Parathyroid adenoma (tissue), 2 donors: ENCODE results near the gene SLC16A7.
"Not testable (repeated sequence)": the region's sequence is repeated elsewhere in the genome, so short reads cannot be mapped to it uniquely, and the experiment has no call there.

Experiments
- H2AFZ ChIP-seq: fragments of 300-600 bp; sonication (generic); one replicate; pipeline ENCODE4 v1.7.0; 2017; ENCODE audit warnings: antibody characterized with exemption, mild to moderate bottlenecking
- H3K27ac ChIP-seq: fragments of 300-600 bp; sonication (generic); one replicate; pipeline ENCODE4 v1.7.0; 2017
- H3K27me3 ChIP-seq: fragments of 300-600 bp; sonication (generic); one replicate; pipeline ENCODE4 v1.7.0; 2017; ENCODE audit warnings: low read length; ENCODE audit not compliant: control insufficient read depth, insufficient read depth
- H3K36me3 ChIP-seq: fragments of 300-600 bp; sonication (generic); one replicate; pipeline ENCODE4 v1.7.0; 2017; ENCODE audit warnings: low read length; ENCODE audit not compliant: control insufficient read depth, insufficient read depth
- H3K4me1 ChIP-seq: fragments of 300-600 bp; sonication (generic); one replicate; pipeline ENCODE4 v1.7.0; 2017; ENCODE audit warnings: control low read depth
- H3K4me2 ChIP-seq: fragments of 300-600 bp; sonication (generic); one replicate; pipeline ENCODE4 v1.7.0; 2017; ENCODE audit warnings: low read length
- H3K4me3 ChIP-seq: fragments of 300-600 bp; sonication (generic); one replicate; pipeline ENCODE4 v1.7.0; 2017; ENCODE audit warnings: low read depth, low read length
- H3K79me2 ChIP-seq: fragments of 300-600 bp; sonication (generic); one replicate; pipeline ENCODE4 v1.7.0; 2017; ENCODE audit warnings: control low read depth
- H3K9ac ChIP-seq: fragments of 300-600 bp; sonication (generic); one replicate; pipeline ENCODE4 v1.7.0; 2017; ENCODE audit warnings: mild to moderate bottlenecking
- H3K9me3 ChIP-seq: fragments of 300-600 bp; sonication (generic); one replicate; pipeline ENCODE4 v1.7.0; 2017; ENCODE audit warnings: low read length; ENCODE audit not compliant: control insufficient read depth
- TF ChIP-seq, protein P1 (sequence below): fragments of 300-600 bp; sonication (generic); IDR thresholded peaks from one replicate; pipeline ENCODE4 v1.7.0; 2017; ENCODE audit warnings: antibody characterized with exemption, mild to moderate bottlenecking
- donor health status: primary hyperparathyroidism.

Gene SLC16A7

DNA sequence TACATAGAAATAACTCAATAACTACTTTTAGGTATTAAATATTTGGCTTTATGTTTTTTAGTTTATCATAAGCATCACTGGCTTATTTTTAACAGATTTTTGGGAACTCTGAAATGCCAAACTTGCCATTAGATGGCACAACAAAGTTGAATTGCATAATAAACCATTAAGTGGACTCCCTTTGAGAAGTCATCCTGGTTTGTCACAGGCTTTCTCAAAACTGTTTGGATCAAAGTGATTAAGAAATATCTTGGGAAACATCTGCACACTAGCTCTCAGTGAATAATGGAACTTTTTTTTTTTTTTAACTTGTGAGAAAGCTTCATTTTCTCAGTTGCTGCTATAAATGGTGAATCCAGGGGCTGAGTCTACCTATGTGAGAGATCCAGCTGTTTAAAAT lies 4.3 kb downstream of the SLC16A7 start:
- H3K4me3 ChIP-seq = no peak overlapping the region
- H3K4me2 ChIP-seq = no peak overlapping the region
- H3K79me2 ChIP-seq = no peaks in the 10 kb centered on the region
- no peak overlapping the region for H3K9ac ChIP-seq
- TF ChIP-seq, protein P1, sequence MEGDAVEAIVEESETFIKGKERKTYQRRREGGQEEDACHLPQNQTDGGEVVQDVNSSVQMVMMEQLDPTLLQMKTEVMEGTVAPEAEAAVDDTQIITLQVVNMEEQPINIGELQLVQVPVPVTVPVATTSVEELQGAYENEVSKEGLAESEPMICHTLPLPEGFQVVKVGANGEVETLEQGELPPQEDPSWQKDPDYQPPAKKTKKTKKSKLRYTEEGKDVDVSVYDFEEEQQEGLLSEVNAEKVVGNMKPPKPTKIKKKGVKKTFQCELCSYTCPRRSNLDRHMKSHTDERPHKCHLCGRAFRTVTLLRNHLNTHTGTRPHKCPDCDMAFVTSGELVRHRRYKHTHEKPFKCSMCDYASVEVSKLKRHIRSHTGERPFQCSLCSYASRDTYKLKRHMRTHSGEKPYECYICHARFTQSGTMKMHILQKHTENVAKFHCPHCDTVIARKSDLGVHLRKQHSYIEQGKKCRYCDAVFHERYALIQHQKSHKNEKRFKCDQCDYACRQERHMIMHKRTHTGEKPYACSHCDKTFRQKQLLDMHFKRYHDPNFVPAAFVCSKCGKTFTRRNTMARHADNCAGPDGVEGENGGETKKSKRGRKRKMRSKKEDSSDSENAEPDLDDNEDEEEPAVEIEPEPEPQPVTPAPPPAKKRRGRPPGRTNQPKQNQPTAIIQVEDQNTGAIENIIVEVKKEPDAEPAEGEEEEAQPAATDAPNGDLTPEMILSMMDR = no peak
- H3K27me3 ChIP-seq = no peaks in the 10 kb centered on the region
- peaks cover 3% of the 10 kb centered on the region for H3K4me1 ChIP-seq
- H3K9me3 ChIP-seq = no peaks in the 10 kb centered on the region
- H3K36me3 ChIP-seq = no peaks in the 10 kb centered on the region
- no peak overlapping the region for H3K27ac ChIP-seq
- no peak overlapping the region for H2AFZ ChIP-seq

DNA sequence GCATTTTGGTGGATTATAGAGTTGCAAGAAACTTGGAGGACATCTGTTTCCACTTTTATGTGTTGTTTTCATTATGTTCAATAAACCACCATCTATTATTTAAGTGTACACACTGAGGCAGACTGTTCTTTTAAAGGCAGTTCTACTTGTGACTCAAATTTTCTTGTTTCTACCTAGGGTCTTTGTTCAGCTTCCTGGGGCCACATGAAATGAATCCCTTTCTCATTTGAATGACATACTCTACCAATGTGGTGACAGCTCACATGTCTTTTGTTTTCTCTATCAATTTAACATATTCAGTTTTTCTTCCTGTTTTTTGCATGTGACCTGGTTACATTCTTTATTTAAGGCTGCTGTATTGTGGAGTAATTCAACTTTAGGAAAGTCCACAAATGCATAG lies 7.9 kb downstream of the SLC16A7 start:
- Histone ChIP-seq H3K4me2 (no peak overlapping the region), H3K79me2 (no peaks in the 10 kb centered on the region), H3K4me3 (no peak overlapping the region), H3K4me1 (no peaks in the 10 kb centered on the region), H3K27ac (no peak overlapping the region), H2AFZ (no peak overlapping the region), H3K9me3 (no peaks in the 10 kb centered on the region), H3K27me3 (no peaks in the 10 kb centered on the region), H3K36me3 (no peaks in the 10 kb centered on the region), H3K9ac (no peak overlapping the region)
- TF ChIP-seq, protein P1 = no peak

DNA sequence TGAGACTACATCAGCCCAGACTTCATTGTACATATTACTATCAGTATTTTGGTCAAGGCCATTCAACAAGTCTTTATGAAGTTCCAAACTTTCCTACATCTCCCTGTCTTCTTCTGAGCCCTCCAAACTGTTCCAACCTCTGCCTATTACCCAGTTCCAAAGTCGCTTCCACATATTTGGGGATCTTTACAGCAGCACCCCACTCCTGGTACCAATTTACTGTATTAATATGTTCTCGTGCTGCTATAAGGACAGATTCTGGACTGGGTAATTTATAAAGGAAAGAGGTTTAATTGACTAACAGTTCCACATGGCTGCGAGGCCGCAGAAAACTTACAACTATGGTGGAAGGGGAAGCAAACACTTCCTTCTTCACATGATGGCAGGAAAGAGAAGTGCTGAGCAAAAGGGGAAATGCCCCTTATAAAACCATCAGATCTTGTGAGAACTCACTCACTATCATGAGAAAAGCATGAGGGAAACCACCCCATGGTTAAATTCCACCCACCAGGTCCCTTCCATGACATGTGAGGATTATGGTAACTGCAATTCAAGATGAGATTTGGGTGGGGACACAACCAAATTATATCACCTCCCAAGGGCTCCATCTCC lies 17.1 kb downstream of the SLC16A7 start:
- not testable (repeated sequence) for H3K9ac ChIP-seq, H3K4me3 ChIP-seq, H3K4me2 ChIP-seq, H3K36me3 ChIP-seq, H3K9me3 ChIP-seq, H3K27ac ChIP-seq, H3K27me3 ChIP-seq, H3K79me2 ChIP-seq, H3K4me1 ChIP-seq, H2AFZ ChIP-seq

DNA sequence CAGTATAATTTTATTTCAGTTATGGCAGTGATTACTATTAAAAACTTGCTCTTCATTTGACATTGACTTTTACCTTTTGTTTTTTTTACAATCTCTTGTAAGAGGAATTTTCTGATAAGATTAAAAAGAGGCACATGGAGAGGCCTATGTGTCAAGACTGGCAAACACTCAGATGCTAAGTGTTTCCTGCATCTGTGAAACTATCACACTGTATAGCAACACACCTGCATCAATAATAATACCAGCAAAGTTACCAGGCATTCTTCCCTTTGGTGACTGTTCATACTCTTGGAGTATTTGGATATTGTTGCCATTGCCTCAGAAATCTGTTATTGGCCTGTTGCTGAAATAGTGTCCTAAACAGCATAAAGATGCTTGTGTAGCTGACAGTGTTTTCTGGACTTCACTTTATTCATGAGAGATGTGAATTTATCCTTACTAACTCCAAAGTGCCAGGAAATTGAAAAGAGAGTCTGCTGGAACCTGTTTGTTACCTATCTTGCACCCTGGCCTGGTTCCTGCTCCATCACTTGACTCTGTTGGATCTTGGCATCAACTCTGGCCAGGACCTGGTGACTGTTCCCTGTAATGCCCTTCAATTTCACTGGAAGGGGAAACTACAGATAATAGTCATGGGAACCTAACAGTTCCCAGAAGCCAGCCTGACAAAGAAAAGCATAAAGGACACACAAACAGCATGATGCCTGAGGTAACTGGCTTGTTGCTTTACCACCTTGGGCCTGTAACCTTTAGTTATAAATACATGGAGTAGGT lies 19.8 kb downstream of the SLC16A7 start:
- no peaks in the 10 kb centered on the region for H3K27me3 ChIP-seq
- no peaks in the 10 kb centered on the region for H3K79me2 ChIP-seq
- TF ChIP-seq, protein P1 = no peak
- no peaks in the 10 kb centered on the region for H3K36me3 ChIP-seq
- no peaks in the 10 kb centered on the region for H3K4me1 ChIP-seq
- H3K9ac ChIP-seq = no peak overlapping the region
- no peak overlapping the region for H3K27ac ChIP-seq
- no peak overlapping the region for H3K4me3 ChIP-seq
- H3K9me3 ChIP-seq = no peaks in the 10 kb centered on the region
- no peak overlapping the region for H2AFZ ChIP-seq
- H3K4me2 ChIP-seq = no peak overlapping the region

DNA sequence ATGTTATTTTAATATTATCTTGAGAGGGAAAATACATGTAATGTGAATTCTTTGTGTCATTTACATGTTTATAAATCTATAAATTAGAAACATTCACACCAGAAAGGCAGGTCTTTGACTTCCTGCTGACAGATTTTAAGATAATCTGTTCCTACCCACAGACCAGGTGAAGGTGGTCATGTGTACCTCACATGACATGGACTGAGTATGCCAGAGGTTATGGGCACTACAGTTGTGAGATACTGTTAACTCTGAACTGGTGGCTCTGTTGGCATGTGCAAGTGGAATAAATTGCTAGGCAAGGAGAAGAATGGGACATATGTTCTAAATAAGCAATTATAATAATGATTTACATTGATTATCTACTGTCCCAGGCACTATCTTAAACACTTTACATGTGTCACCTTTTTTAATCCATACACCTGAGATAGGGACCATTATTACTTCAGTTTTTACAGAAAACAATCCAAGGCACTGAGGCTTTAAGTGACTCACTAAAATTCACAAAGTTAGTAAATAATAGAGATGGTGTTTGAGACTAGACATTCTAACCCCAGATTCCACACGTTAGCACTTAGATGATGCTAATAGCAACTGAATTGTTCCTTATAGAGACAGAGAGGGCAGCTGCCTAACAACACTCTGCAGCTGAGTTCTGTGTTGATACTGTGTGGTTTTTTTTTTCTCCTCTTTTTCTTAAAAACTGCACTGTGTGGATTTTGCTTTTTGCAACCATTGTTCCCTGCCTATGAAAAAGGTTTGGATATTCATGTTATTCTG lies 23.8 kb downstream of the SLC16A7 start:
- no peaks in the 10 kb centered on the region for H3K27me3 ChIP-seq
- no peak overlapping the region for H3K4me3 ChIP-seq
- H3K4me2 ChIP-seq = no peak overlapping the region
- no peak overlapping the region for H2AFZ ChIP-seq
- no peaks in the 10 kb centered on the region for H3K4me1 ChIP-seq
- TF ChIP-seq, protein P1 = no peak
- no peak overlapping the region for H3K9ac ChIP-seq
- H3K27ac ChIP-seq = no peak overlapping the region
- H3K9me3 ChIP-seq = no peaks in the 10 kb centered on the region
- H3K36me3 ChIP-seq = no peaks in the 10 kb centered on the region
- no peaks in the 10 kb centered on the region for H3K79me2 ChIP-seq
